Measurements from ENCODE around the gene GOLM1. TPM values are rescaled to one million over a fixed set of nuclear protein-coding genes. Genes with fewer than 3 reads are reported as not detected.

Gene GOLM1
- total and polyA plus RNA-seq, 2 of the 8 experiments (the other 6 are each of a cell fraction or from before 2014, with no cell fraction given): 45.9 to 88.9 TPM

DNA sequence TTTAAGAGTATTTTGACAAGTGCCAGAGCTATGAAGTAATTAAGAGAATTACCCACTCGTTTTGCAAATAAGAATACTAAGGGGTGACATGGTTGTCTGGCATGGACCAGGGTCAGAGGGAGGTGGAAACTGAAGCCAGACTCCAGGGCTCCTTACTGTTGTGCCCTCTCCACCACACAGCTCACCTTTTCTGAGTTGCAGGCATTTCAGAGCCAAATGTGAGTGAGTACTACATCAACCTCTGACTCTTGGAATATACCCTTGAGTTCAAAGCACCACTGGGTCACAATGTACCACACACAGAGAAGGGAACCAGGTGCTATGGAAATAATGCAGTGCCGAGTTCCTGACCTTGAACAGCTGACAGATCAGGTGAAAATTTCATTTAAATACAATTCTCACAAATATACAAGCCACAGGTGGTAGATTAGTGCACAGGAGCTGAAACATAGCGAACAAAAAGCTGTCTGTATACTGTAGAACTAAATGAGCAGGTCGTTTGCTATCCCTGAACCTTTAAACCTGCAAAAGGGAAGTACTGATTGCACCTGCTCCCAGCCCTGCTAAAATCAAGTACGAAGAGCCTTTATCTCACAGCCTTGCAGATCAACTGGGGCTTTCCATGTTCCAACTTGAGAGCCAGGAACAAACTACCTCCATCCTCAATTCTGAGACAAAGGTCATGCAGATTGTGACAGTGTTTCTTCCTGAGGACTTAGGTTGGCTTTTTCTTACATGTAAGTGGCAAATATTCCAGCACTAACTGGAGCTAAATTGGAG lies 57.0 kb downstream of the GOLM1 start:
- Histone ChIP-seq H3K79me1 (ENCODE audit: low read depth, low read length) (no peaks in the 10 kb centered on the region; the same call in 1 of the 2 replicates), H3K36me3 (ENCODE audit: control insufficient read depth in 2 of 4, insufficient read depth in 4 of 4, low read length in 3 of 4) (peaks cover 0 to 7% (median under 1%) of the 10 kb centered on the region in 4 experiments; a peak in 1 of 8 replicates), H3K4ac (replicated peaks; ENCODE audit: insufficient read length, low read depth, low read length) (no peak overlapping the region), H4K91ac (replicated peaks; ENCODE audit: insufficient read length, low read length) (no peak overlapping the region), H3K9ac (replicated peaks in 1 of 4; ENCODE audit: extremely low read depth in 1 of 4, low read depth in 3 of 4, low read length in 3 of 4) (no peak overlapping the region; a peak in 1 of 7 replicates), H3K4me2 (ENCODE audit: insufficient read depth in 1 of 2, low read depth in 2 of 2, low read length in 2 of 2) (no peak overlapping the region), H2AK5ac (ENCODE audit: low read depth, low read length) (no peak overlapping the region), H3K27ac (ENCODE audit: low read depth, low read length) (no peak overlapping the region), H3K79me2 (ENCODE audit: control insufficient read depth in 1 of 2, insufficient read depth in 2 of 2, low read length in 2 of 2) (no peaks in the 10 kb centered on the region), H3K27me3 (replicated peaks in 1 of 4; ENCODE audit: control insufficient read depth in 3 of 4, extremely low read depth in 1 of 4, insufficient read depth in 3 of 4, low read length in 3 of 4) (no peaks in the 10 kb centered on the region), H2AFZ (ENCODE audit: low read length) (no peak overlapping the region), H3K9me3 (ENCODE audit: insufficient read depth in 2 of 2, low read depth in 1 of 2, low read length in 1 of 2) (no peaks in the 10 kb centered on the region), H2BK20ac (ENCODE audit: low read length) (no peak overlapping the region), H3K4me3 (ENCODE audit: extremely low read depth in 1 of 4, insufficient read depth in 2 of 4, low read depth in 3 of 4, low read length in 4 of 4) (no peak overlapping the region), H3K4me1 (replicated peaks in 1 of 4; ENCODE audit: control insufficient read depth in 3 of 4, insufficient read depth in 4 of 4, low read length in 3 of 4) (no peaks in the 10 kb centered on the region), H3K56ac (replicated peaks; ENCODE audit: insufficient read length, low read depth, low read length) (no peak overlapping the region), H2BK5ac (ENCODE audit: low read depth, low read length) (no peak overlapping the region), H2BK15ac (ENCODE audit: low read length) (no peak overlapping the region), H4K20me1 (replicated peaks in 1 of 2; ENCODE audit: control insufficient read depth in 1 of 2, insufficient read depth in 2 of 2, low read length in 2 of 2) (no peaks in the 10 kb centered on the region), H2BK12ac (ENCODE audit: low read depth, low read length) (no peak overlapping the region), H4K8ac (ENCODE audit: extremely low read depth, insufficient read depth, low read length) (no peak overlapping the region), H3K23me2 (ENCODE audit: low read depth, low read length) (no peaks in the 10 kb centered on the region), H3K18ac (ENCODE audit: extremely low read depth, low read length) (no peak overlapping the region), H3K14ac (ENCODE audit: insufficient read length) (no peak overlapping the region), H4K5ac (ENCODE audit: insufficient read length, low read depth, low read length) (no peak overlapping the region), H3K23ac (ENCODE audit: insufficient read length) (no peak overlapping the region), H2BK120ac (replicated peaks; ENCODE audit: low read depth, low read length) (no peak overlapping the region)
- no peak for DNase-seq (ENCODE audit: low read depth in 1 of 2, low spot score in 2 of 2)
- CTCF ChIA-PET (ENCODE audit: partially characterized antibody): interaction anchor here (0.7 to 2.6 kb wide), 14 partner anchors 9 to 221 kb away, joined by 3 to 16 read pairs (median 4); no protein-coding TSS in a partner anchor
- FAIRE-seq: no peak
- POLR2A ChIA-PET (ENCODE audit: partially characterized antibody): interaction anchor here (1.0 kb wide), 1 partner anchor 14 kb away, joined by 3 read pairs; no protein-coding TSS in a partner anchor
- 85% methylated on average over 5 of the region's 5 CpGs; no CpG with 5 or more reads in 1 of the 2 experiments for WGBS, 2 experiments (ENCODE audit: extremely low coverage in 1 of 2, insufficient coverage in 1 of 2, insufficient read length in 1 of 2, insufficient replicate concordance in 2 of 2, low coverage in 1 of 2, low lambda C conversion rate in 2 of 2, missing lambda C conversion rate in 1 of 2)
